ENCODE data around the gene ATP8A2. TPM values are rescaled to one million over a fixed set of nuclear protein-coding genes. Genes with fewer than 3 reads are reported as not detected.

ATP8A2 gene
- total and polyA plus RNA-seq, 4 donors = 0.13 to 0.29 (median 0.24) TPM; not detected in 1

- no peaks in the 10 kb centered on the region for H3K9me3 ChIP-seq (ENCODE audit: control insufficient read depth, low read length)
- H3K4me3 ChIP-seq (ENCODE audit: low read length in 2 of 2) = no peak overlapping the region
- no peak for DNase-seq
- no peaks in the 10 kb centered on the region for H3K27me3 ChIP-seq (ENCODE audit: control insufficient read depth in 1 of 2, insufficient read depth in 2 of 2, low read length in 1 of 2)
- intact Hi-C loops (cut with DNase I) = no loop called here
- no peak overlapping the region for H3K27ac ChIP-seq (ENCODE audit: low read depth in 1 of 2, low read length in 2 of 2)
- 56 to 59% methylated on average over 2 of the region's 2 CpGs for WGBS, 2 donors
- no peaks in the 10 kb centered on the region for H3K36me3 ChIP-seq (ENCODE audit: control insufficient read depth in 1 of 2, insufficient read depth in 2 of 2, low read length in 1 of 2)
- H3K4me1 ChIP-seq (ENCODE audit: control insufficient read depth in 1 of 2, insufficient read depth in 2 of 2, low read length in 2 of 2) = no peaks in the 10 kb centered on the region
- ATAC-seq (ENCODE audit: low FRiP score) = no peak
Observed at GRCh38 chr13:25965596-25965995, 593.8 kb downstream of the ATP8A2 start.

GRCh38 chr13:25966086-25966485 lies 594.3 kb downstream of the ATP8A2 start:
- no peak overlapping the region for H3K27ac ChIP-seq (ENCODE audit: low read depth in 1 of 2, low read length in 2 of 2)
- H3K9me3 ChIP-seq (ENCODE audit: control insufficient read depth, low read length) = no peaks in the 10 kb centered on the region
- 47 to 54% methylated on average over 4 of the region's 4 CpGs for WGBS, 2 donors
- peaks cover 0 to 2% of the 10 kb centered on the region in 2 donors for H3K27me3 ChIP-seq (ENCODE audit: control insufficient read depth in 1 of 2, insufficient read depth in 2 of 2, low read length in 1 of 2)
- ATAC-seq (ENCODE audit: low FRiP score) = no peak
- H3K4me1 ChIP-seq (ENCODE audit: control insufficient read depth in 1 of 2, insufficient read depth in 2 of 2, low read length in 2 of 2) = no peaks in the 10 kb centered on the region
- H3K4me3 ChIP-seq (ENCODE audit: low read length in 2 of 2) = no peak overlapping the region
- intact Hi-C loops (cut with DNase I) = no loop called here
- no peak for DNase-seq
- no peaks in the 10 kb centered on the region for H3K36me3 ChIP-seq (ENCODE audit: control insufficient read depth in 1 of 2, insufficient read depth in 2 of 2, low read length in 1 of 2)

- ATAC-seq (ENCODE audit: low FRiP score) (no peak), DNase-seq (no peak)
- H3K27me3 ChIP-seq (ENCODE audit: control insufficient read depth in 1 of 2, insufficient read depth in 2 of 2, low read length in 1 of 2) = peaks cover 0 to 2% of the 10 kb centered on the region in 2 donors
- no peaks in the 10 kb centered on the region for H3K36me3 ChIP-seq (ENCODE audit: control insufficient read depth in 1 of 2, insufficient read depth in 2 of 2, low read length in 1 of 2)
- no peak overlapping the region for H3K27ac ChIP-seq (ENCODE audit: low read depth in 1 of 2, low read length in 2 of 2)
- intact Hi-C loops (cut with DNase I) = no loop called here
- H3K4me1 ChIP-seq (ENCODE audit: control insufficient read depth in 1 of 2, insufficient read depth in 2 of 2, low read length in 2 of 2) = no peaks in the 10 kb centered on the region
- no peaks in the 10 kb centered on the region for H3K9me3 ChIP-seq (ENCODE audit: control insufficient read depth, low read length)
- H3K4me3 ChIP-seq (ENCODE audit: low read length in 2 of 2) = no peak overlapping the region
- 78 to 79% methylated on average over 4 of the region's 4 CpGs for WGBS, 2 donors
Observed at GRCh38 chr13:25967144-25967543, 595.4 kb downstream of the ATP8A2 start.

GRCh38 chr13:25971047-25971446 lies 599.3 kb downstream of the ATP8A2 start:
- no peak for ATAC-seq (ENCODE audit: low FRiP score)
- intact Hi-C loops (cut with DNase I) = no loop called here
- 90 to 92% methylated on average over 3 of the region's 3 CpGs for WGBS, 2 donors
- Histone ChIP-seq H3K27ac (ENCODE audit: low read depth in 1 of 2, low read length in 2 of 2) (no peak overlapping the region), H3K4me1 (ENCODE audit: control insufficient read depth in 1 of 2, insufficient read depth in 2 of 2, low read length in 2 of 2) (no peaks in the 10 kb centered on the region), H3K27me3 (ENCODE audit: control insufficient read depth in 1 of 2, insufficient read depth in 2 of 2, low read length in 1 of 2) (peaks cover 0 to 2% of the 10 kb centered on the region in 2 donors), H3K36me3 (ENCODE audit: control insufficient read depth in 1 of 2, insufficient read depth in 2 of 2, low read length in 1 of 2) (no peaks in the 10 kb centered on the region), H3K4me3 (ENCODE audit: low read length in 2 of 2) (no peak overlapping the region), H3K9me3 (ENCODE audit: control insufficient read depth, low read length) (no peaks in the 10 kb centered on the region)
- DNase-seq = no peak

GRCh38 chr13:25971459-25972145 lies 599.8 kb downstream of the ATP8A2 start:
- intact Hi-C loops (cut with DNase I) = no loop called here
- Histone ChIP-seq H3K4me1 (ENCODE audit: control insufficient read depth in 1 of 2, insufficient read depth in 2 of 2, low read length in 2 of 2) (no peaks in the 10 kb centered on the region), H3K9me3 (ENCODE audit: control insufficient read depth, low read length) (no peaks in the 10 kb centered on the region), H3K36me3 (ENCODE audit: control insufficient read depth in 1 of 2, insufficient read depth in 2 of 2, low read length in 1 of 2) (no peaks in the 10 kb centered on the region), H3K27me3 (ENCODE audit: control insufficient read depth in 1 of 2, insufficient read depth in 2 of 2, low read length in 1 of 2) (peaks cover 0 to 2% of the 10 kb centered on the region in 2 donors), H3K4me3 (ENCODE audit: low read length in 2 of 2) (no peak overlapping the region), H3K27ac (ENCODE audit: low read depth in 1 of 2, low read length in 2 of 2) (no peak overlapping the region)
- ATAC-seq (ENCODE audit: low FRiP score) (no peak), DNase-seq (no peak)
- WGBS, 2 donors = 77 to 78% methylated on average over 5 of the region's 5 CpGs

GRCh38 chr13:25973085-25973484 lies 601.3 kb downstream of the ATP8A2 start:
- Histone ChIP-seq H3K36me3 (ENCODE audit: control insufficient read depth in 1 of 2, insufficient read depth in 2 of 2, low read length in 1 of 2) (no peaks in the 10 kb centered on the region), H3K4me3 (ENCODE audit: low read length in 2 of 2) (no peak overlapping the region), H3K27me3 (ENCODE audit: control insufficient read depth in 1 of 2, insufficient read depth in 2 of 2, low read length in 1 of 2) (peaks cover 0 to 2% of the 10 kb centered on the region in 2 donors), H3K9me3 (ENCODE audit: control insufficient read depth, low read length) (no peaks in the 10 kb centered on the region), H3K4me1 (ENCODE audit: control insufficient read depth in 1 of 2, insufficient read depth in 2 of 2, low read length in 2 of 2) (no peaks in the 10 kb centered on the region), H3K27ac (ENCODE audit: low read depth in 1 of 2, low read length in 2 of 2) (no peak overlapping the region)
- 73 to 82% methylated on average over 13 of the region's 13 CpGs for WGBS, 2 donors
- ATAC-seq (ENCODE audit: low FRiP score) (no peak), DNase-seq (no peak)
- intact Hi-C loops (cut with DNase I) = no loop called here

- ATAC-seq (ENCODE audit: low FRiP score) = no peak
- Histone ChIP-seq H3K4me3 (ENCODE audit: low read length in 2 of 2) (no peak overlapping the region), H3K27me3 (ENCODE audit: control insufficient read depth in 1 of 2, insufficient read depth in 2 of 2, low read length in 1 of 2) (peaks cover 0 to 2% of the 10 kb centered on the region in 2 donors), H3K36me3 (ENCODE audit: control insufficient read depth in 1 of 2, insufficient read depth in 2 of 2, low read length in 1 of 2) (no peaks in the 10 kb centered on the region), H3K4me1 (ENCODE audit: control insufficient read depth in 1 of 2, insufficient read depth in 2 of 2, low read length in 2 of 2) (no peaks in the 10 kb centered on the region), H3K27ac (ENCODE audit: low read depth in 1 of 2, low read length in 2 of 2) (no peak overlapping the region), H3K9me3 (ENCODE audit: control insufficient read depth, low read length) (no peaks in the 10 kb centered on the region)
- intact Hi-C loops (cut with DNase I) = no loop called here
- no peak for DNase-seq
- 74 to 77% methylated on average over 7 of the region's 7 CpGs for WGBS, 2 donors
Observed at GRCh38 chr13:25973576-25973975, 601.8 kb downstream of the ATP8A2 start.

GRCh38 chr13:25977216-25977615 lies 605.4 kb downstream of the ATP8A2 start:
- Histone ChIP-seq H3K4me1 (ENCODE audit: control insufficient read depth in 1 of 2, insufficient read depth in 2 of 2, low read length in 2 of 2) (no peaks in the 10 kb centered on the region), H3K36me3 (ENCODE audit: control insufficient read depth in 1 of 2, insufficient read depth in 2 of 2, low read length in 1 of 2) (no peaks in the 10 kb centered on the region), H3K27me3 (ENCODE audit: control insufficient read depth in 1 of 2, insufficient read depth in 2 of 2, low read length in 1 of 2) (no peaks in the 10 kb centered on the region), H3K27ac (ENCODE audit: low read depth in 1 of 2, low read length in 2 of 2) (no peak overlapping the region), H3K4me3 (ENCODE audit: low read length in 2 of 2) (no peak overlapping the region), H3K9me3 (ENCODE audit: control insufficient read depth, low read length) (no peaks in the 10 kb centered on the region)
- intact Hi-C loops (cut with DNase I) = no loop called here
- no peak for DNase-seq
- ATAC-seq (ENCODE audit: low FRiP score) = no peak
- WGBS, 2 donors = 40 to 50% methylated on average over 10 of the region's 10 CpGs

GRCh38 chr13:25977671-25978070 lies 605.9 kb downstream of the ATP8A2 start:
- Histone ChIP-seq H3K36me3 (ENCODE audit: control insufficient read depth in 1 of 2, insufficient read depth in 2 of 2, low read length in 1 of 2) (no peaks in the 10 kb centered on the region), H3K4me1 (ENCODE audit: control insufficient read depth in 1 of 2, insufficient read depth in 2 of 2, low read length in 2 of 2) (no peaks in the 10 kb centered on the region), H3K9me3 (ENCODE audit: control insufficient read depth, low read length) (no peaks in the 10 kb centered on the region), H3K4me3 (ENCODE audit: low read length in 2 of 2) (no peak overlapping the region), H3K27ac (ENCODE audit: low read depth in 1 of 2, low read length in 2 of 2) (no peak overlapping the region), H3K27me3 (ENCODE audit: control insufficient read depth in 1 of 2, insufficient read depth in 2 of 2, low read length in 1 of 2) (no peaks in the 10 kb centered on the region)
- intact Hi-C loops (cut with DNase I) = no loop called here
- DNase-seq (no peak), ATAC-seq (ENCODE audit: low FRiP score) (no peak)
- 44 to 49% methylated on average over 4 of the region's 4 CpGs for WGBS, 2 donors
